GM10266 (cell line): ENCODE measurements around the gene TAF7L.

Source experiments
- DNase-seq: peaks from one replicate; pipeline ENCODE4 v3.0.0; 2012; ENCODE audit errors: extremely low spot score
- TF ChIP-seq, protein P1 (sequence below): IDR thresholded peaks from 2 replicates; pipeline ENCODE4 v1.5.1; 2012; ENCODE audit warnings: mild to moderate bottlenecking, low read depth; ENCODE audit not compliant: control insufficient read depth, insufficient read depth; ENCODE audit errors: missing control alignments

TAF7L gene

DNA sequence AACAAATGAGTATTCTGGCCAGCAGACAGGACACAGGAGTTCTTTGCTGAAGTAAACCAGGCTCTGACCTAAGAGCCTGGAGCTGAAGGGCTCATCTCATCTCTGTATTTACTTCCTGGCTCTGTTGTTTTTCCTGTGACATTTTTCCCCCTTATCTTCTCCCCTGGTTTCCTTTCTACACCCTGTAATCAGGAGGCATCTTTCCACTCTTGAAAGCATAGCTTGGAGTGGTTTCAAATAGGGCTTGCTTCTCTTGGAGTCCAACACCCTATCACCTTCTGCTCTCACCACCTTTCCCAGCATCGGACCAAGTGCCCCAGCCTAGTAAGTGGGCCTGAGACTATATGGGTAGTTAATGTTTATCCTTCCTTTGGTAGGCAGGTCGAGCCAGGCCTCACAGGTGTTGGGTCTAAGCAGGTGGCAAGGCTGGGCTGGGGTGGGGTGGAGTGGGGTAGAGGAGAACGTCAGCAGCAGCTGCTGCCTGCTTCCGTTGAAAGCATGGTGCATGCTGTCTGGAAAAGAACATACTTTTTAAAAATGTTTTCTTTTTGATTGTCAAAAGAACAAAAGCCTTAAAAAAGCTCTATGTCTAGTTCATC, 70.4 kb downstream of the TAF7L start:
- DNase-seq, result no peak
- TF ChIP-seq, protein P1, sequence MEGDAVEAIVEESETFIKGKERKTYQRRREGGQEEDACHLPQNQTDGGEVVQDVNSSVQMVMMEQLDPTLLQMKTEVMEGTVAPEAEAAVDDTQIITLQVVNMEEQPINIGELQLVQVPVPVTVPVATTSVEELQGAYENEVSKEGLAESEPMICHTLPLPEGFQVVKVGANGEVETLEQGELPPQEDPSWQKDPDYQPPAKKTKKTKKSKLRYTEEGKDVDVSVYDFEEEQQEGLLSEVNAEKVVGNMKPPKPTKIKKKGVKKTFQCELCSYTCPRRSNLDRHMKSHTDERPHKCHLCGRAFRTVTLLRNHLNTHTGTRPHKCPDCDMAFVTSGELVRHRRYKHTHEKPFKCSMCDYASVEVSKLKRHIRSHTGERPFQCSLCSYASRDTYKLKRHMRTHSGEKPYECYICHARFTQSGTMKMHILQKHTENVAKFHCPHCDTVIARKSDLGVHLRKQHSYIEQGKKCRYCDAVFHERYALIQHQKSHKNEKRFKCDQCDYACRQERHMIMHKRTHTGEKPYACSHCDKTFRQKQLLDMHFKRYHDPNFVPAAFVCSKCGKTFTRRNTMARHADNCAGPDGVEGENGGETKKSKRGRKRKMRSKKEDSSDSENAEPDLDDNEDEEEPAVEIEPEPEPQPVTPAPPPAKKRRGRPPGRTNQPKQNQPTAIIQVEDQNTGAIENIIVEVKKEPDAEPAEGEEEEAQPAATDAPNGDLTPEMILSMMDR, result no peak

DNA sequence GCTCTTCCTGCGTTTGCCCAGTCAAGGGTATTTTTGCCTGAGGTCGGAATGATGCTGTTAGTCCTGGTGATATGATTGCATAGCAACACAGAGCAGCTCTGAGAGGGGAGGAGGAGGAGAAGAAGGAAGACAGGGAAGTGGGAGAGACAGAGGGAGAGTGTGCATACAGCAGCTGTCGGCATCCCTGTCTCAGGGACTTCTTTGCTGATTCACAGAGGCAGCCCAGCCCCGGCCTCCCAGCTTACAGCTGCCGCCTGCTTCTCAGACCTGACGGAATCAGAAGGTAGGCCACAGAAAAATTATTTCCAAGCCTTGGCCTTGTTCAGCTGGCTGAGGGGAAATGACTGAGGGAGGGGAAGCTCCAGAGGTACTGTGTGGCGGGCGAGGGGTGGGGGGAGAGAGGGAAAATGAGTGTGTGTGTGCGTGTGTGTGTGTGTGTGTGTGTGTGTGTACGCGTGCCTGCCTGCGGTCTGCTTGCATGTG, 71.2 kb downstream of the TAF7L start:
- no peak for DNase-seq
- TF ChIP-seq, protein P1, result no peak

DNA sequence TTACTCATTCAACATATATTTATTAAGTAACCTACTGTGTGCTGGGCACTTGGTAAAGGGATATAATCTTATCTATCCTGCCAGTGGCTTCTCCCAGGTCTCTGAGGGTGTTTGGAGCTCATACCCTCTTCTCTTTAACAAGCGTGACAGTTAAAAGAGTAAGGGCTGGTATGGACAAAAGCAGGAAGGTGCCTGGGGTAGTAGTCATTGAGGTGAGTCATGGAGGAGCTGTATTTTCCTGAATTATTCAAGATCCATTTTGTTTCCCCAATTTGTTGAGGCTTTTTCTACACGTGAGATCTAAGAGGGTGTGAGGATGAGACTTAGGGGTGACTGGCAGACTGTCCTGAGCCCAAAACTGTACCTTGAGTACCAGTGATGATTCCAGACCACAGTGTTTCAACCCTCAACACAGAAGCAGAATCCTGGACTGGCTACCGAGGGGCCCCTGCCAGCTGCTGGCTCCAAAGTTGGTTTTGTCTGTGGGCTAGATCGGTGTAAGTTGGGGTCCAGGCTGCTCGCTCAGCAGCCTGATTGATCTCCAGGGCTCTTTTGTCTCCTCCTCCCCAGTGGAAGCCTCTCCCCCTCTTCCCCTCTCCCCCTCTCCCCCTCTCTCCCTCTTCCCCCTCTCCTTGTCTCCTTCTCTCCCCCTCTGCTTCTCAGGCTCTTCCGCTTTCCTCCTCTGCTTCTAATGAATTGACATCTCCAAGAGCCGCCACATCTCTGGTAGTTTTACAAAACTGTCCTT, 71.8 kb downstream of the TAF7L start, which contains the start of gene DRP2:
Gene DRP2, plus strand, starts transcription at position 671 of the 748 bp plus-strand sequence. CDS start 11,862 bp downstream, outside the sequence.
- TF ChIP-seq, protein P1, result no peak
- no peak for DNase-seq
